H9 (cell line): ENCODE results near the gene TST. TPM values are rescaled to one million over a fixed set of nuclear protein-coding genes. Genes with fewer than 3 reads are reported as not detected.

Source experiments
- DNase-seq: peaks from one replicate; pipeline ENCODE4 v3.0.0-alpha.2; 2017
- H2AFZ ChIP-seq: one replicate; pipeline ENCODE4 v1.6.1; 2013; ENCODE audit warnings: mild to moderate bottlenecking, low read length, control low read depth, moderate library complexity
- H2AK5ac ChIP-seq: 2 replicates; pipeline ENCODE4 v1.6.1; 2013; ENCODE audit warnings: low read length, control low read depth, mixed read lengths; ENCODE audit not compliant: insufficient read length
- H2BK120ac ChIP-seq: one replicate; pipeline ENCODE4 v1.6.1; 2013; ENCODE audit warnings: low read depth, mild to moderate bottlenecking, low read length, control low read depth, inconsistent platforms; ENCODE audit not compliant: poor library complexity, severe bottlenecking
- H2BK12ac ChIP-seq: 2 replicates; pipeline ENCODE4 v1.6.1; 2013; ENCODE audit warnings: low read length, control low read depth, mixed read lengths, low read depth; ENCODE audit not compliant: insufficient read length
- H2BK15ac ChIP-seq: 2 replicates; pipeline ENCODE4 v1.6.1; 2013; ENCODE audit warnings: low read depth, low read length, control low read depth
- H2BK20ac ChIP-seq: one replicate; pipeline ENCODE4 v1.6.1; 2013; ENCODE audit warnings: low read depth, mild to moderate bottlenecking, low read length, control low read depth, inconsistent platforms; ENCODE audit not compliant: poor library complexity, severe bottlenecking
- H2BK5ac ChIP-seq: 2 replicates; pipeline ENCODE4 v1.6.1; 2013; ENCODE audit warnings: low read length, control low read depth, mixed read lengths; ENCODE audit not compliant: insufficient read length
- H3K14ac ChIP-seq: 2 replicates; pipeline ENCODE4 v1.6.1; 2013; ENCODE audit warnings: low read length, control low read depth; ENCODE audit not compliant: insufficient read depth
- H3K18ac ChIP-seq: 2 replicates; pipeline ENCODE4 v1.6.1; 2013; ENCODE audit warnings: low read depth, mild to moderate bottlenecking, mixed read lengths, low read length, control low read depth; ENCODE audit not compliant: insufficient read length
- H3K23ac ChIP-seq: 2 replicates; pipeline ENCODE4 v1.6.1; 2013; ENCODE audit warnings: low read length, control low read depth, mixed read lengths, low read depth; ENCODE audit not compliant: insufficient read length
- H3K23me2 ChIP-seq: 2 replicates; pipeline ENCODE4 v1.6.1; 2013; ENCODE audit warnings: low read depth, mild to moderate bottlenecking, mixed read lengths, low read length, control low read depth; ENCODE audit not compliant: insufficient read length, poor library complexity, severe bottlenecking
- H3K27ac ChIP-seq: 2 replicates; pipeline ENCODE4 v1.5.1; 2013; ENCODE audit warnings: low read length, control low read depth, mixed read lengths, low read depth; ENCODE audit not compliant: insufficient read length
- H3K27me3 ChIP-seq: 2 replicates; pipeline ENCODE4 v1.6.1; 2013; ENCODE audit warnings: low read length, control low read depth, inconsistent platforms; ENCODE audit not compliant: insufficient read depth
- H3K4ac ChIP-seq: 2 replicates; pipeline ENCODE4 v1.6.1; 2013; ENCODE audit warnings: low read depth, mild to moderate bottlenecking, control low read depth, inconsistent platforms, low read length, moderate library complexity
- H3K4me1 ChIP-seq: 2 replicates; pipeline ENCODE4 v1.6.1; 2013; ENCODE audit warnings: low read length, control low read depth, inconsistent platforms; ENCODE audit not compliant: insufficient read depth
- H3K4me2 ChIP-seq: 2 replicates; pipeline ENCODE4 v1.6.1; 2013; ENCODE audit warnings: low read length, control low read depth, mixed read lengths; ENCODE audit not compliant: insufficient read length, insufficient read depth
- H3K56ac ChIP-seq: 2 replicates; pipeline ENCODE4 v1.6.1; 2013; ENCODE audit warnings: low read depth, mild to moderate bottlenecking, mixed read lengths, low read length, control low read depth; ENCODE audit not compliant: insufficient read length
- H3K79me1 ChIP-seq: 2 replicates; pipeline ENCODE4 v1.6.1; 2013; ENCODE audit warnings: low read depth, mild to moderate bottlenecking, moderate library complexity, low read length, control low read depth, inconsistent platforms; ENCODE audit not compliant: insufficient read depth, poor library complexity, severe bottlenecking
- H3K79me2 ChIP-seq: 2 replicates; pipeline ENCODE4 v1.6.1; 2013; ENCODE audit warnings: low read length, control low read depth, inconsistent platforms; ENCODE audit not compliant: insufficient read depth
- H3K9ac ChIP-seq: 2 replicates; pipeline ENCODE4 v1.6.1; 2013; ENCODE audit warnings: low read length, control low read depth, mixed read lengths; ENCODE audit not compliant: insufficient read length; ENCODE audit errors: extremely low read depth
- H3K9me3 ChIP-seq: one replicate; pipeline ENCODE4 v1.6.1; 2013; ENCODE audit warnings: low read depth, low read length, inconsistent platforms; ENCODE audit not compliant: control insufficient read depth
- H3T11ph ChIP-seq: one replicate; pipeline ENCODE4 v1.6.1; 2013; ENCODE audit warnings: mild to moderate bottlenecking, low read length, control low read depth, inconsistent platforms
- H4K20me1 ChIP-seq: one replicate; pipeline ENCODE4 v1.6.1; 2013; ENCODE audit not compliant: control insufficient read depth, insufficient read length, insufficient read depth
- H4K5ac ChIP-seq: 2 replicates; pipeline ENCODE4 v1.6.1; 2013; ENCODE audit warnings: low read depth, mild to moderate bottlenecking, mixed read lengths, low read length, control low read depth; ENCODE audit not compliant: insufficient read length
- H4K8ac ChIP-seq: replicated peaks from 2 replicates; pipeline ENCODE4 v1.6.1; 2013; ENCODE audit warnings: low read length, control low read depth, mixed read lengths, low read depth; ENCODE audit not compliant: insufficient read length
- H4K91ac ChIP-seq: 2 replicates; pipeline ENCODE4 v1.6.1; 2013; ENCODE audit warnings: low read depth, mild to moderate bottlenecking, moderate library complexity, mixed read lengths, low read length, control low read depth; ENCODE audit not compliant: insufficient read length
- H3K27ac Mint-ChIP-seq, 3 experiments: 2 replicates in 2 of 3; 3 replicates in 1 of 3; pipeline ENCODE4 v1.8.0; 2020 to 2021; ENCODE audit warnings: mixed read lengths in 3 of 3, mild to moderate bottlenecking in 1 of 3, moderate library complexity in 1 of 3
- H3K27me3 Mint-ChIP-seq: 2 replicates; pipeline ENCODE4 v1.8.0; 2021; ENCODE audit warnings: low read depth, mild to moderate bottlenecking, moderate library complexity, mixed read lengths
- H3K36me3 Mint-ChIP-seq, 3 experiments: 2 replicates in 2 of 3; 3 replicates in 1 of 3; pipeline ENCODE4 v1.8.0; 2020 to 2021; ENCODE audit warnings: low read depth in 3 of 3, mixed read lengths in 3 of 3; ENCODE audit not compliant: insufficient read depth in 1 of 3
- H3K4me1 Mint-ChIP-seq, 2 experiments: 2 replicates each; pipeline ENCODE4 v1.8.0; 2020; ENCODE audit warnings: mixed read lengths in 2 of 2
- H3K4me3 Mint-ChIP-seq, 2 experiments: 2 replicates in 1 of 2; 3 replicates in 1 of 2; pipeline ENCODE4 v1.8.0; 2020 to 2021; ENCODE audit warnings: mild to moderate bottlenecking in 2 of 2, mixed read lengths in 2 of 2, moderate library complexity in 1 of 2
- H3K9me3 Mint-ChIP-seq, 2 experiments: 2 replicates in 1 of 2; 3 replicates in 1 of 2; pipeline ENCODE4 v1.8.0; 2020; ENCODE audit warnings: mild to moderate bottlenecking in 2 of 2, mixed read lengths in 2 of 2, moderate library complexity in 1 of 2
- CTCF ChIP-seq: fragments of 200-600 bp; sonication (generic); conservative IDR thresholded peaks from 3 replicates; pipeline ENCODE4 v1.8.0; 2021; ENCODE audit warnings: antibody characterized with exemption, mild to moderate bottlenecking
- WGBS: extraction: QIAGEN DNeasy Blood & Tissue Kit; methylation state at CpG from one replicate; pipeline ENCODE4 v1.1.7; 2013; ENCODE audit warnings: missing lambda C conversion rate, low lambda C conversion rate, mixed read lengths; ENCODE audit not compliant: insufficient read length; ENCODE audit errors: extremely low coverage; 5-methylcytosine and 5-hydroxymethylcytosine counted together
- total RNA-seq: library from RNA; stranded (reverse); gene quantifications from 2 replicates; pipeline ENCODE4 v1.2.1, GENCODE V29; 2021

Gene TST
- total RNA-seq, 1 experiment from 2014 or later = 31.9 TPM

- H3K79me2 ChIP-seq = no peaks in the 10 kb centered on the region
- H3K9me3 Mint-ChIP-seq = no peaks in the 10 kb centered on the region
- no peaks in the 10 kb centered on the region for H3K23me2 ChIP-seq
- H3K27ac Mint-ChIP-seq = no peak overlapping the region; a peak in 1 of 7 replicates
- H3K36me3 Mint-ChIP-seq = peaks cover 0 to 2% (median 0%) of the 10 kb centered on the region in 3 experiments; a peak in 1 of 7 replicates
- no peaks in the 10 kb centered on the region for H3K27me3 ChIP-seq
- no peaks in the 10 kb centered on the region for H3K9me3 ChIP-seq
- H3K9ac ChIP-seq = no peak overlapping the region
- H3K56ac ChIP-seq = no peak overlapping the region
- no peak overlapping the region for H4K8ac ChIP-seq
- no peak overlapping the region for H2AFZ ChIP-seq
- H3K4me3 Mint-ChIP-seq = no peak overlapping the region
- no peak overlapping the region for H2BK120ac ChIP-seq
- H2AK5ac ChIP-seq = no peak overlapping the region
- H4K91ac ChIP-seq = no peak overlapping the region
- H3K27me3 Mint-ChIP-seq = peaks cover 39% of the 10 kb centered on the region
- H4K5ac ChIP-seq = no peak overlapping the region
- no peak overlapping the region for H2BK5ac ChIP-seq
- H2BK12ac ChIP-seq = no peak overlapping the region
- H3K4me2 ChIP-seq = no peak overlapping the region
- no peak overlapping the region for H3K18ac ChIP-seq
- WGBS = no CpG with 5 or more reads among the region's 20 CpGs
- no peak overlapping the region for H2BK20ac ChIP-seq
- H3K79me1 ChIP-seq = no peaks in the 10 kb centered on the region
- H2BK15ac ChIP-seq = no peak overlapping the region
- H4K20me1 ChIP-seq = peaks cover 2% of the 10 kb centered on the region
- no peak overlapping the region for H3T11ph ChIP-seq
- peaks cover 6% of the 10 kb centered on the region; the same call in 1 of the 2 replicates for H3K4me1 ChIP-seq
- peaks cover 13 to 15% of the 10 kb centered on the region in 2 experiments for H3K4me1 Mint-ChIP-seq
- H3K4ac ChIP-seq = no peak overlapping the region
- H3K27ac ChIP-seq = no peak overlapping the region
- H3K14ac ChIP-seq = no peak overlapping the region; the same call in 1 of the 2 replicates
- no peak for DNase-seq
- no peak overlapping the region for H3K23ac ChIP-seq
- no peak for TF ChIP-seq CTCF
These were observed 8.3 kb downstream of the TST start for GRCh38 chr22:37010976-37011375.
